GM12864 (cell line): ENCODE results near the gene AOC1.

Experiments
- DNase-seq: peaks from one replicate; pipeline ENCODE4 v3.0.0-alpha.2; 2011; ENCODE audit warnings: low read depth
- H3K4me3 ChIP-seq: 2 replicates; pipeline ENCODE4 v1.5.1; 2011; ENCODE audit warnings: mild to moderate bottlenecking, low read depth, low read length, control low read depth
- TF ChIP-seq, protein P1 (sequence below): IDR thresholded peaks from 2 replicates; pipeline ENCODE4 v1.5.1; 2011; ENCODE audit warnings: low read depth, mild to moderate bottlenecking, moderate library complexity, low read length, control low read depth, inconsistent platforms; ENCODE audit errors: missing control alignments

The AOC1 gene

DNA sequence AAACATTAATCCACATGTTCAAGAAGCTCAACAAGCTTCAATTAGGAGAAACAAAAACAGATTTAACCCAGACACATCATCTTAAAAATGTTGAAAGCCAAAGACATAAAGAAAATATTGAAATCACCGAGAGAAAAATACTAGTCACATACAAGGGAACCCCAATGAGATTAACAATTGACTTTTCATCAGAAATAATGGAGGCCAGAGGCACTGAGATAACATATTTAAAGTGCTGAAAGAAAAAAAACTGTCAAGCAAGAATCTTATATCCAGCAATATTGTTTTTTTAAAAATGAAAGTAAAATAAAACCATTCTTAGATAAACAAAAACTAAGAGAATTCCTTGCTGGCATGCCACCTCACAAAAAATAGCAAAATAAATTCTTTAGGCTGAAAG is 28.9 kb downstream of the AOC1 start:
- H3K4me3 ChIP-seq = no peak overlapping the region
- DNase-seq = no peak
- TF ChIP-seq, protein P1, sequence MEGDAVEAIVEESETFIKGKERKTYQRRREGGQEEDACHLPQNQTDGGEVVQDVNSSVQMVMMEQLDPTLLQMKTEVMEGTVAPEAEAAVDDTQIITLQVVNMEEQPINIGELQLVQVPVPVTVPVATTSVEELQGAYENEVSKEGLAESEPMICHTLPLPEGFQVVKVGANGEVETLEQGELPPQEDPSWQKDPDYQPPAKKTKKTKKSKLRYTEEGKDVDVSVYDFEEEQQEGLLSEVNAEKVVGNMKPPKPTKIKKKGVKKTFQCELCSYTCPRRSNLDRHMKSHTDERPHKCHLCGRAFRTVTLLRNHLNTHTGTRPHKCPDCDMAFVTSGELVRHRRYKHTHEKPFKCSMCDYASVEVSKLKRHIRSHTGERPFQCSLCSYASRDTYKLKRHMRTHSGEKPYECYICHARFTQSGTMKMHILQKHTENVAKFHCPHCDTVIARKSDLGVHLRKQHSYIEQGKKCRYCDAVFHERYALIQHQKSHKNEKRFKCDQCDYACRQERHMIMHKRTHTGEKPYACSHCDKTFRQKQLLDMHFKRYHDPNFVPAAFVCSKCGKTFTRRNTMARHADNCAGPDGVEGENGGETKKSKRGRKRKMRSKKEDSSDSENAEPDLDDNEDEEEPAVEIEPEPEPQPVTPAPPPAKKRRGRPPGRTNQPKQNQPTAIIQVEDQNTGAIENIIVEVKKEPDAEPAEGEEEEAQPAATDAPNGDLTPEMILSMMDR = no peak

DNA sequence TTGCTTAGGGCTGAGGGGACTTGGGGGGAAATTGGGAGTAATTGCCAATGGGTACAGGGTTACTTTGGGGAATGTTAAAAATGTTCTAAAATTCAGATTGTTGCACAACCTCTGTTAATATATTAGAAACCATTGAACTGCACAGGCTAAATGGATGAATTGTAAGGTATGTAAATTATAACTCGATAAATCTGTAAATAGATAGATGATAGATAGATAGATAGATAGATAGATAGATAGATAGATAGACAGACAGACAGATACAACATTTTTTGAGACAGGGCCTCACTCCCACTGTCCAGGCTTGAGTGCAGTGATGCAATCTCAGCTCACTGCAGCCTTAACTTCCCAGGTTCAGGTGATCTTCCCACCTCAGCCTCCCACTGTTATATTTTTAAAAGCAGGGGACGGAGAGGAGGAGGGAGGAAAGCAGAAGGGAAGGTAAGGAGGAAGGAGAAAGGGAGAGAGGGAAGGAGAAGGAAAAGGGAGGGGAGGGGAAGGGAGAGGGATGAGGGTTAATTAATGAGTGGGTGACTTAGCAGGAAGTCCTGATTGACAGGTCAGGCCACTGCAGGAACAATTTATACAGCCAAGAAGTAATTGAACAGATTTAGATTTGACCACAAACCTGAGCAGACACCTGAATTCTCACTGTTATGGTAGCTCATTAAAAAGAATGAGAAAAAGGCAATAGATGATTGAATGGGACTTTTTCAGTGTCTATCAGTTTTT is 38.7 kb downstream of the AOC1 start:
- TF ChIP-seq, protein P1 = no peak
- H3K4me3 ChIP-seq = no peak overlapping the region
- no peak for DNase-seq

- no peak overlapping the region for H3K4me3 ChIP-seq
- DNase-seq = no peak
- TF ChIP-seq, protein P1 = no peak
Observed at GRCh38 chr7:150891740-150892139, 39.4 kb downstream of the AOC1 start.

GRCh38 chr7:150895809-150896208 is 43.5 kb downstream of the AOC1 start:
- H3K4me3 ChIP-seq = no peak overlapping the region
- no peak for DNase-seq
- TF ChIP-seq, protein P1 = peak; percentile 3

- TF ChIP-seq, protein P1 = no peak
- no peak for DNase-seq
- no peak overlapping the region for H3K4me3 ChIP-seq
Observed at GRCh38 chr7:150896562-150897209, 44.4 kb downstream of the AOC1 start.

DNA sequence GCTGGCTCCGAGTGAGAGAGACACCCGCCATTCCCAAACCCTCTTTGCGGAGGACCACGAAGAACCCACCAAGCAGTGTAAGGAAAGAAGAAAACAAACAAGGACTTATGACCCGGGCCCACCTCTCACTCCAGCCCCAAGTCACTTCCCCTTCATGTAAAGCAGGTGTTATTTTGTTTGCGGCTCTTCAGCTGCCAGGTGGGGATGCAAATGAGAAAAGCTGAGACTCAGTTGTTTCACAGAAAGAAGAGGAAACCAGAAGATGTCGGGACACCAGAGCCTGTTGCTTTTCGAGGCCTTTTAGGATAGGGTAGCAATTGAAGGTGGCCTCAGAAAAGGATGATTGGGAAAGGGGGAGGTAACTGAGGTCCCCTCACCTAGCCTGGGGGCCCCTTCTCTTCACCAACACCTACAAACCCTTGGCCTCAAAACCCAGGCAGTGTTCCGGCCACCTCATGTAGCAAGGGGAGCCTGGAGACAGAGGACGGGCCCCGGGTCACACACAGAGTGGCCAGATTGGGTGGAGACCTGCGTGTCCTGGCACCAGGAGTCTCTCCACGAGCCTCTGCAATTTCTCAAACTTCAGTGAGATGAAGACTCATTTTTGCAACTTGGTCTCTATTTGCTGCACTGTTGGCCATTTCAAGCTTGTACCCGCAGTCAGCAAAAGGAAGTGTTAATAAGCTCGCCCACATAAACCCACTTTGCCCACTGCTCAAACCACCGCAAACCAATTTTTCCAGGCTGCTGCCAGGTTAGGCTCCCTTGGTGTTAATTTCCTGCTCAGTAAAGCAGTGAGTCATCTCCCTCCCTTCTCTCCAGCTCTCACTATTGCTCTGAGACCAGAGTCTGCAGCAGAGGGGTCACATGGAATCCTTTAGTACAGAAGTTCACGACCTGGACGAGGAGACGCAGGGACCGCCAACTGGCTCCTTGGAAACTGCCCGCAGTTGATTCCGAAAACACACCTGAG is 45.5 kb downstream of the AOC1 start:
- DNase-seq = peak; percentile 49
- TF ChIP-seq, protein P1 = no peak
- no peak overlapping the region for H3K4me3 ChIP-seq
